Right kidney (tissue), 1 donor: ENCODE results near the gene VRK1.
"Not testable (repeated sequence)": the region's sequence is repeated elsewhere in the genome, so short reads cannot be mapped to it uniquely, and the experiment has no call there.

ENCODE experiments used
- DNase-seq: peaks from one replicate; pipeline ENCODE4 v3.0.0-alpha.2; 2016

Gene VRK1

DNA sequence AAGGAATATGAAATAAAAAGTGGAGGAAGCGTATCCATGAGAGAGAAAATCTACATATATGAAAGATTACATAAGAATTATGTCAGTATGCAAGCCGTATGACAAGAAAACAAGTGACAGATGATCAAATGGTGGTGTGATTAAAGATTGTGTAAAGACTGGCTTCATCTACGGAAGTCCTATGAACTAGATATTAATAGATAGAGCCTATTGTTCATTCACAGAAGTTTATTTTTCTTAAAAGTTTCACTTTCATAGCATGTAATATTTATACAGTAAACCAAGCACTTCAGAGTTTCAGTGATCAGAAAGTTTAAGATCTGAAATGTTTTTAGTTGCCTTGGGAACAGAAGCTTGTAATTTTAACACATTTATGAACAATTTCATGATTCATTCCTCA, 84.5 kb downstream of the VRK1 start:
- no peak for DNase-seq

DNA sequence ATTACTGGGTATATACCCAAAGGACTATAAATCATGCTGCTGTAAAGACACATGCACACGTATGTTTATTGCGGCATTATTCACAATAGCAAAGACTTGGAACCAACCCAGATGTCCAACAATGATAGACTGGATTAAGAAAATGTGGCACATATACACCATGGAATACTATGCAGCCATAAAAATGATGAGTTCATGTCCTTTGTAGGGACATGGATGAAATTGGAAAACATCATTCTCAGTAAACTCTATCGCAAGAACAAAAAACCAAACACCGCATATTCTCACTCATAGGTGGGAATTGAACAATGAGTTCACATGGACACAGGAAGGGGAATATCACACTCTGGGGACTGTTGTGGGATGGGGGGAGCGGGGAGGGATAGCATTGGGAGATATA, 86.8 kb downstream of the VRK1 start:
- DNase-seq, result not testable (repeated sequence)

DNA sequence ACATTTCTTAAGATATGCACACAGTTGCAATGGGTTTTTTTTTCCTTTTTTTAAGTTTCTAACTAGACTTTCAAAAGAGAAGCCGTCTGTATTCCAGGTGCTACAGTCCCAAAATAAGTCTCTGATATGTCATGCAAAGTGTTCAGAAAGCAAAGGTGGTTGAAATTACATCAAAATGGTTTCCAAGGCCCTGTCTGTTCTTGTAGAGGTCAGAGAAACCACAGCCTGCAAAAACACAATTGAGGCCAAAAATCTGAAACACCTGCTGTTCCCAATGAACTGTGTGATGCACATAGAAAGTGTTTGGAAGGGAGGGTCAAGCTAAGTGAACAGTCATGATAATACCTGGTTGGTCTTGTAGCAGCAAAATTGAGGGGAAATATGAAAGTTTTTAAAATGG, 91.0 kb downstream of the VRK1 start:
- no peak for DNase-seq

DNA sequence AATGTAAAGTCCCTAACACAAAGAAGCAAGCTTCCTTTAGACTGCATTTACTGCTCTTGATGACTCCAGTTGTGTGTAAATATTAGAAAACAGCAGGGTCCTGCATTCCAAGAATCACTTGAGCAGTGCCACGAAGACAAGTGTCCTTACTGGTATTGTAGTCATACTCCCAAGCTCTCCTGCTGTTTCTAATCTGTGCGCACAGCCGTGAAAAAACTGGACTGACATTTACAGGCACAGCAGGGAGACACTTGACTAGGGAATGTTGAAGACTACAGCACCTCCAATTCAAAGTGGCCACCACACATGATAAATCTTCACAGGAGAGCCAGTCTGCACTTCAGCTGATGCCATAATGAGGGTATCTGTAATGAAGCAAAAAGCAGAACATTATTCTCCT, 91.4 kb downstream of the VRK1 start:
- DNase-seq, result no peak

DNA sequence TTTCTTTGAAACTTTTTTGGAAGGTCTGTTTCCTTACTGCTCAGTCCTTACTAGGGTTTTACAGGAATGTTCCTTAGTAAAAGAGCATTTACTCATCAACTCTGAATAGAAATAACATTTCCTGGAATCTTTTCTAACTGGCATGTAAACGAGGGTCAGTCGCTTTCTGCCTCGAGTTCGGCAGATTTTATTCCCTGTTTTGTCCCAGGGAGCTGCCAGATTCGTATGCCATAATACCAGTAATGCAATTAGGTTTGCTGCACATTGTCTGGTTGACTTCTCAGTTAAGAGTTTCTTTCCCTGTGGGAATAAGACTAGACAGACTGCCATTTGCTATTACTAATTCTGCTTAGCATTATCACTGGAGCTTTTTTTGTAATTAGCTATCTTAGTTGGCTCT, 91.9 kb downstream of the VRK1 start:
- DNase-seq, result no peak

DNA sequence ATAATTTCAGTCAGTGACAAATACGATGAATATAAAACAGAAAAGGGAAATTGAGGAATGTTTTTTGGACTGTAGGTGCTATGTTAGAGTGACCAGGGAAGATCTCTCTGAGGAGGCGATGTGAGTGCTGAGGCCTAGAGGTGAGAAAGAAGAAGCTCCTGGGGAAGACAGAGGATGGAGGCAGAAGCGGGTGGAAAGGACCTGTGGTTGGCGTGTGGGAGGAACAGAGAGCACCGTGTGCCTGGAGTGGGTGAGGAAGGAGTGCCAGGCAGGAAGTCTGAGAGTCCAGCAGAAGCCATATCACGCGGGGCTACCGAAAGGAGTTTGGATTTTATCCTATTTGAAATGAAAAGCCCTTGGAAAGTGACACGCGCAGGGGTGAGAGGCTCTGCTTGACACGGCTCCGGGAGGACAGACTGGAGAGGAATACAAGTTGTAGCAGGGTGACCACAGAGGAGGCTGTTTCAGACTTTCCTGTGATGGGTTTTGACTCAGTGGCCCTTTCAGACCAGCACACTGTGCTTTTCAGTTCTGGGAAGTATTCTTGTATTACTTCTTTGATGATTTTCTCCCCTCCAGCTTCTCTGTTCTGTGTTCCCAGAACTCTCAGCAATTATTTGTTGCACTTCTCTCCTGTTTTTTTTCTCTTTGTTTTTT, 96.9 kb downstream of the VRK1 start:
- no peak for DNase-seq

DNA sequence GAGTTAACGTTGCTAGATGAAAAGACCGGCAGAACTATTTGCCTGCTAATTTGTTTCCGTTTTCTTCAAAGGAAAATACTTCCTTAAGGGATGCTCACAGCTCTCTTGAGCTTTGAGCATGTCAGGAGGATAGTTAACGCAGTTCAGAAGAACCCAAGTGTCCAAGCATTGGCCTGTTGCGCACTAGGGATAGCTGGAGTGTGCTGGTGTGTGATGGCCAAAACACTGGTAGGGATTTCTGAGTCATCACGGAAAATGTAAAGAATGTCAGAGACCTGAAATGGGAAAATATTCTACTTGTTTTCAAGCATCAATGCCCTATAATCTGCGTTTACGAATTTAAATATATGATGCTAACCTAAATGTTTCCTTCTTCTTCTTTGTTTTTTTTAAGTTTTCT, 97.8 kb downstream of the VRK1 start:
- DNase-seq, result no peak

DNA sequence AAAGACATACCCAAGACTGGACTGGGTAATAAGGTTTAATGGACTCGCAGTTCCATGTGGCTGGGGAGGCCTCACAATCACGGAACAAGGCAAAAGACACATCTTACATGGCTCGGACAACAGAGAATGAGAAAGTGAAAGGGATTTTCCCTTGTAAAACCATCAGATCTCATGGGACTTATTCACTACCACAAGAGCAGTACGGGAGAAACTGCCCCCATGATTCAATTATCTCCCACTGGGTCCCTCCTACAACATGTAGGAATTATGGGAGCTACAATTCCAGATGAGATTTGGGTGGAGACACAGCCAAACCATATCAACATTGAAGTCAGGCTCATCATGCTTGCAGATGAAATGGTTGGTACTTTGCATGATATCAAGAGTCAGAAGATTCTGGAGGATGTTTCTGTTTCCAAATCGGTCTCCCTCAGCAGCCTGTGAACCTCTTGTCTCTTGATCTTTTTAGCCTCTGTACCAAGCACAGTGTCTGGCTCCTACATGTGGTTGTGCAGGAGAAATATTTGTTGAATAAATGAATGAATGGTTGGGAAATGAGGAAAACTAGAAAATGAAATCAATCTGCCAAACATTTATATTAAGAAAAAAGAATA, 98.6 kb downstream of the VRK1 start:
- DNase-seq, result no peak

DNA sequence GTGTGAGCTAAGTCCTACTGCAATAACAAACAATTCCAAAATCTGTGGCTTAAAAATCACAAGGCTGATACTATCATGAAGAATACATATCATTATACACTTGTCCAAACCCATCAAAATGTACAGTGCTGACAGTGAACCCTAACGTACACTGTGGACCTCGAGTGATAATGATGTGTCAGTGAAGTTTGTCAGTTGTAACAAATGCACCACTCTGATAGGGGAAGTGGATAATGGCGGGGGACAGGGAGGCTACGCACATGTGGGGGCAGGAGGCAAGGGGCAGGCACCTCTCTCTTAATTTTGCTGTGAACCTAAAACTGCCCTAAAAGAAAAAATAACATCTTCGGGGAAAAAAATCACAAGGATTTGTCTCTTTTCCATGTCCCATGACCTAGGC, 100.0 kb downstream of the VRK1 start:
- no peak for DNase-seq

DNA sequence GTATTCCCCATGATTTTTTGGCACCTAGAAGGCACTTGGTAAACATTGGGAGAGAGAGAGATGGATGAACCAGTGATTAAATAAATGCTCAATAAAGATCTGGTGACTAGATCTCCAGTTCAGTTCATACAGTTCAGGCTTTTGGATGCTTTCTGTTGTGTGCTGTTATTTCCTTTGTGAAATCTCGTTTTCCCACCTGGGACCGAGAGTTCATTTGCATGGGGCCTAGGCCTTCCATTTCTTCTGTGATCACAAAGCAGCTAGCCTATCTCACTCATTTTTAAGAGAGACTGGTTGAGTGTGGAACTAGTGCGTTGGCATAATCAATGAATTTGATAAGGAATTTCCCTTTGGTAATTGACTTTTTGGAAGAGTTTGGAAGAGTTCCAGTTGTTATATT, 104.0 kb downstream of the VRK1 start:
- DNase-seq, result no peak

DNA sequence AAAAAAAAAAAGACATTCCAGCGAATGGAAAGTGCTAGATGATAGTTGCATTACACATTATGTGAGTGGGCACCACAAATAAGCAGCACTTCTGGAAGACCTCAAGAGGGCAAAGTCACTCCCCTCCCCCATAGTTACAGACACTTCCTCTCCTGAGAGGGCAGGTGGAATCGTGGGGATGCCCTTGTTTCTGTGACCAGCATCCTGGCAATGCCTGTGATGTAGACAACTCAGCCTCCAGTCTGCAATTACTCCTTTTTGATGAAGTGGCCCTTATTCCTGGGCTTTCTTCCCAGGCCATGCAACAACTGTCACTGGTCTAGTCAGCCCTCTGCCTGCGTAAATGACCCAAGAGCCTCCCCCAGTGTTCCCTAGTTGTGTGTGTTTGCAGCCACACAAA, 104.8 kb downstream of the VRK1 start:
- DNase-seq, result no peak

DNA sequence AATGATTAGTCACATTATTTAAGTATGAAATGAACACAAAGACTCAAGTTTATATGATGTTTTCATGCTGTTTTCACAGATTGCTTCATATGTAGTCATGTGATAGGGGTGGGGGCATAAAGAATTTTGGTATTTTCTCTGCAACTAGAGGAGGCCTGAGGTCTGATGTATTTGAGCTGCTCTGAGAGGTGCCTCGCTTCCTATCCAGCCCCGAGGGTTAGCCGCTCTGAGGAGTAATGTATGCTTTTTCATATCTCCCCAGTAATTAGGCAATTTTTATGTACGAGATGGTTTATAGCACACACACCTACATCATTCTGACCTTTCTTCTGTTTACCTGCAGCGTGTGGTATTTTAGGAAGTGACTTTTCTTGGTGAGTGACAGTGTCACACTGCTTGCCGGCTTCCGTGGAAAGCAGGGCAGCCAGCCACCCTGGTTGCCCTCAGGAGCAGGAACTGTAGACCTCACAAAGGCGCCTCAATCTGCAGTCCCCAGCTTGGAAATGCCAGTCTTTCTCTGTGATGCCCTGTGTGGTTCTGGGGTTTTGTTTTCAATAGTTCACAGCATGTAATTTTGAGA, 106.4 kb downstream of the VRK1 start:
- DNase-seq, result no peak

DNA sequence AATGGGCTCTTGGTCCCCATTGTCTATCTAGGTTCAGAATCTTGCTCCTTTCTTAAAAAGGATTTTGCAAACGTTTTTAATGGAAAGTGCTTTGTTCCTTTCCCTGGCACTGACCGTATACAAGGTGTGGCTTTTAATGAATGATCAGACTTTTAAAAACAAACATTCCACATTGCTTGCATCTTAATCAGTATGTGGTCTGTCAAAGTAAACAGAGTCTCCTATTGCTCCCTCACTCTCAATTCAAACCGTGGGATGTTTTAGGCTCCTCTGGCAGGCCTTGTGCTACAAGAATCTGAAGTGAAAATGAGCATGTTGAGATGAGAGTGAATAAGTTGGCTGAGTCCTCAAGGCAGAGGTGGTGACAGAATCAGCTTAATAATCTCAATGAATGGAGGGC, 107.0 kb downstream of the VRK1 start:
- DNase-seq, result no peak

DNA sequence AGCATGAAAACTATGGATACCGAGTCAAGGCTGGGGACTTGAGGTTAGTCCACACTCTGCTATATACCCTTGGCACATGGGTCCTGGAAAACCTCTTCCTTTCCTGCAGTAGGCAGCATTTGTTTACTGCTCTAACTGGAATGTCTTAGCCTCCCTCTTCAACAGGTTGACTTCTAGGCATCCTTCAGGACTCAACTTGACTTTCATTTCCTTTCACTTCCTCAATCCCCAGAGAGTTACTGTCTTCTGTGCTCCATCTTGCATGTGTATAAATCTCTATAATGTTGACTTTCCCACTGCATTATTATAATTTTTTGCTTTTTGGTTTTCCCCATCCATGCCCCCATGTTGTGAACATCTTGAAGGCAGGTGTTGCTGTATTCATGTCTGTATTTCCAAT, 107.9 kb downstream of the VRK1 start:
- no peak for DNase-seq

DNA sequence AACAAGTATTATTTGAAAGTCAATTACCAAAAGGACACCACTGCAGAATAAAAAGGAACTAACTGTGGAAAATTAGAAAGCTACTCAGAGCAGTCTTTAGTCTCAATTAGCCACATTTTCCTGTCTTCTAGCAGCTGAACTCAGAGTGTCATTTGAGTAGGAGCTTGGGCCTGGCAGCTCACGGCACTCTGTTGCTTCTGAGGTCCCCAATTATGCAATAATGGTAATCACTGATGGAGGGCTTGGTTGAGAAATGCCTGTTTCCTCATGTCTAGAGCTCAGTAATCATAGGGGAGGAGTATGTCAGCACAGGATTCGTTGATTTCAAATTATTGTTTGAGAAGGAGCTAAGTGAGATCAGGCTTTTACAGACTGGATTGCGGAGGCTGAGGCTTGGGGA, 108.6 kb downstream of the VRK1 start:
- no peak for DNase-seq

DNA sequence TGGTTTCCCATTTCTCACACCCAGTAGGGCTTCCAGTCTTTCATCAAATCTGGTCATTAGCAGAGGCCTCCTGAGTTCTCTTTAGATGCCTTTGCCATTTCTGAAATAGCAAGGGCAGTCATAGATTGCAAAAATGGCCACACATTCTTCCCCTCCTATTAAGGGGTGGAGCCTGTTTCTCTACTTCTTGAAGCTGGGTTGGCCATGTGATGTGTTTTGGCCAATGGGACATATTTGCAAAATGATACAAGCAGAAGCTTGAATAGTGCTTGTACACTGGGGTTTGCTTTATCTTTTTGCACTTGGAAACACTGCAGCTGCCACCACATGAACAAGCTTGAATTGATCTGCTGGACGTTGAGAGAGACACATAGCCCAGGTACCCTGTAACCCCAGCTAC, 109.3 kb downstream of the VRK1 start:
- DNase-seq, result no peak

DNA sequence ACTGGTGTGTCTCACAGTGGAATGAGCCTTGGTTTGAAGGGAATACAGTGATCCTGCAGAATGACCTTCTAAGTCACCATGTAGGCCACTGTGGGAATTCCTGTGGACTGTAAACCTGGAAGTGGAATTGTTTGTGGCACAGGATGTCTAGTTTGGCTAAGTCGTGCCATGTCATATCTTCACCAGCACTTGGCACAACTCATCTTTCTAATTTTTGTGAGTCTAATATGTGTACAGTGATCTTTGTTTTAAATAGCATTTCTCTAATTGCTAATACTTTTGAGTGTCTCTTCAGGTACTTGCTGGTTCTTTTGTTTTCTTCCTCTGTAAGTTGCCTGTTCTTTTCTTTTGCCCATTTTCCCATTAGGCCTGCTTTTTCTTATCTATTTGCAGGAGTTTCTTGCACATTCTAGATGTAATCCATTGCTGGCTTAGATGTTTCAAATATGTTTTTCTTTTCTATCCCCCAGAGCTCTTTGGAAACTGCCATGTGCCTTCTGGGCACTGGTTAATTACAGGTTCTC, 112.7 kb downstream of the VRK1 start:
- no peak for DNase-seq

DNA sequence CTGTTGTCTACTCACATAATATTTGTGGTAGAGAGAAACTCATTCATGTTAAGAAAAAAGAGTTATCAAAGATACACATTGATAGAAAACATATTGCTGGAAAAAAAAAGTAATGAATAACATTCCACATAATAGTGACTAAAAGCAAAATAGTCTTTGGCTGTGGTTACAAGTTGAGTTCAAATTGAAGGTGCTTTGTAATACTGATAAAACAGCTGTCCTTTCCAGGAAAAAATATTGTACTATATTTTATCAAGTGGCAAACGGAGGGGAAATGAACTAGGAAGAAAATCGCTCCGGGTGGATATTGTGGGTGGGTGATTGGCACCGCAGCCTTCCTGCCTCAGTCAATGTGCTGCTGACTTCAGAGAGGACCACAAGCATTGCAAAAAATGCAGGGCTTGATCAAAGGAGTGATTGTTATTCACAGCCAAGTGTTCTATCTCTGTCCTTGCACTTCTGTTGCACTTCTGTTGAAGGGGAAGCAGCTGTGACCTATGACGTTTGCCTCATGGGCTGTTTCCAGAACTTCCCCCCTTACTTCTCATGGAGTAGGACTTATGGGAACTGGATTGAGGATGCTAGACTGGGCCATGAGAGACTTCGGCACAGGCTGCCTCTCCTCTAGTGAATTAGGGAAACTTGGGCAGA, 114.4 kb downstream of the VRK1 start:
- DNase-seq, result no peak

DNA sequence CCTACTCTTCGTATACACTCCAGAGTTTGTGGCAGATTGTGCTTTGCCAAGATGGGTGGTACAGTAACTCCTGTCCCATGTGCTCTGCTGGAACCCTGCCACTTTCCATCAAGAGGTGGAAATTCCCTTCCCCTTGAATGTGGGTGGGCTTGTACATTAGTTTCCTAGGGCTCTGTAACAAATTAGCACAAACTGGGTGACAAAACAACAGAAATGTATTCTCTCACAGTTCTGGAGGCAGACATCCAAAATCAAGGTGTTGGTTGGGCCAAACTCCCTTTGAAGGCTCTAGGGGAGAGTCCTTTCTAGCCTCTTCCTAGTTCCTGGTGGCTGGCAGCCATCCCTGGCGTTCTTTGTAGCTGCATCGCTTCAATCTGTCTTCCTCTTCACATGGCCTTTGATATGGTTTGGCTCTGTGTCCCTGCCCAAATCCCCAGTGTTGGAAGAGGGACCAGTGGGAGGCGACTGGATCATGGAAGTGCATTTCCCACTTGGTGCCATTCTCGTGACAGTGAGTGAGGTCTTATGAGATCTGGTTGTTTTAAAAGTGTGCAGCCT, 117.5 kb downstream of the VRK1 start:
- no peak for DNase-seq

DNA sequence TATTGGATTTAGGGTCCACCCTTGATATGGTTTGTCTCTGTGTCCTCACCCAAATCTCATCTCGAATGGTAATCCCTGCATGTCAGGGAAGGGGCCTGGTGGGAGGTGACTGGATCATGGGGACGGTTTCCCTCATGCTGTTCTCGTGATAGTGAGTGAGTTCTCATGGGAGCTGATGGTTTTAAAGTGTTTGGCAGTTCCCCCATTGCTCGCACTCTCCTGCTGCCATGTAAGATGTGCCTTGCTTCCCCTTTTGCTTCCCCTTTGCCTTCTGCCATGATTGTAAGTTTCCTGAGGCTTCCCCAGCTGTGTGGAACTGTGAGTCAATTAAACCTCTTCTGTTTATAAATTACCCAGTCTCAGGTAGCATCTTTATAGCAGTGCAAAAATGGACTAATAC, 118.3 kb downstream of the VRK1 start:
- no peak for DNase-seq

DNA sequence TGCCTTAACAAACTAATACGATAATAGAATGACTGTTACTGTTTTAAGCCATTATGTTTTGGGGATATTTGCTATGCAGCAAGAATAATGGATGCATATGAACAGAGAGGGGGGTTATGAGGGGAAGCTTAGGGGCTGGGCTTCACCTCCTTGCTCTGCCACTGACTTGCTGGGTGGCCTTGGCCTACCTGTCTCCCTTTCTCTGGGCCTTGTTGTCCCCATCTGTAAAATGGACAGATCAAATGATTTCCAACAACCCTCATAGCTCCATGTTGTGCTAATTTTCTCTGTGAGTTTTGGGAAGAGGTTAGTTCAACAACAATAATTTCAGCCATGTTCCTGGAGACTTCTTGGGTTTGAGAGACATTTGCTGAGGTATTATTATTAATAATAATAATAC, 119.6 kb downstream of the VRK1 start:
- DNase-seq, result no peak

DNA sequence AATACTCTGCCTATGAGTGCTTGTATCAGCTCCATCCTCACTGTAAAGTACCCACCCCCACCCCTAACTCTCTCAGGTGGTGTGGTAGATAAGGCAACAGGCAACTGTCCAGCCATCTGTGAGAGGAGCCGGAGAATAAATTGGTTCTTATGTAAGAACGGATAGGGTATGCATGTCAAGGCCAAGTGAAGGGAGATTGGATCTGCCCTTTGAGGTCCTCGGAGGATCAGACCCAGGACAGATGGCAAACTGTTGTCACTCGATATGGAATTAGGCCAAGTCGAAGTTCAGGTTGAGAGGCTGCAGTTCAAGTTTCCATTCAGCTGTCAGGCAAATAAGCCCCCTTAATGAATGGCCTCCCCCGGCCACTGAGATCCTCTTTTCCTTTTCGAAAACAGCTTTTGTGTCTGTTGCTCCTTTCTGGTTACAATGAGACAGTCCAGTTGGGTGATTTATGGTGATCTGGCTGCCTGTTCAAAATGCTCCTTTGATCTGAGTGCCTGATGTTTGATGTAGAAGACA, 120.3 kb downstream of the VRK1 start:
- DNase-seq, result peak; percentile 22

DNA sequence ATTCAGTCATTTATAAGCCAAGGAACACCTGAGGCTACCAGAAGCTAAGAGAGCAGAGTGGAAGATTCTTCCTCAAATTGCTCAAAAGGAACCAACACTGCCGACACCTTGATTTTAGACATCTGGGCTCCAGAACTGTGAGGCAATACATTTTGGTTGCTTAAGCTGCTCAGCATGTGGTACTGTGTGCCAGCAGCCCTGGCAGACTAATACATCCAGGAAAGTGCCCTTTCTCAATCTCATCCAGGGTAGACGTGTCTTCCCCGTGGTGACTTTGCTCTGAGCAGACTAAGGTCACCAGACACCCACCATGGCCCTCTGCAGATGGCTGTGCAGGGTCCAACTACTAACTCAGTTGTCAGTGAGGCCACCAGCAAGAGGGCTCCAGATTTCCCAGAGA, 122.8 kb downstream of the VRK1 start:
- DNase-seq, result no peak
